Measurements from ENCODE around the gene STIP1.

GRCh38 chr11:64157631-64158394, 28.2 kb upstream of the STIP1 start:
- TF ChIP-seq CTCF (conservative IDR thresholded peaks at IDR 0.05 in 1 of 2, IDR thresholded peaks at IDR 0.05 in 1 of 2; ENCODE audit: low read depth in 1 of 2, low read length in 2 of 2) (no peak), EZH2 (IDR thresholded peaks at IDR 0.05; ENCODE audit: low read length, missing control alignments) (no peak)
